HG02642 (cell line): Measurements from ENCODE around the gene C3orf22.

Source experiments
- ATAC-seq: cut with Tn5 transposase; IDR thresholded peaks from one replicate; pipeline ENCODE4 v1.9.1; 2021; ENCODE audit warnings: mild to moderate bottlenecking; ENCODE audit not compliant: unreplicated experiment, poor library complexity

The C3orf22 gene

GRCh38 chr3:126529585-126530170 is 29.1 kb downstream of the C3orf22 start:
- ATAC-seq, result no peak

GRCh38 chr3:126528800-126529541 is 29.8 kb downstream of the C3orf22 start:
- no peak for ATAC-seq

- no peak for ATAC-seq
Observed at GRCh38 chr3:126528419-126528799, 30.3 kb downstream of the C3orf22 start.

GRCh38 chr3:126527455-126528211 is 31.1 kb downstream of the C3orf22 start:
- no peak for ATAC-seq

- no peak for ATAC-seq
Observed at GRCh38 chr3:126527006-126527405, 31.7 kb downstream of the C3orf22 start.

- ATAC-seq, result no peak
Observed at GRCh38 chr3:126526668-126527005, 32.1 kb downstream of the C3orf22 start.

GRCh38 chr3:126525853-126526667 is 32.7 kb downstream of the C3orf22 start:
- no peak for ATAC-seq

- no peak for ATAC-seq
Observed at GRCh38 chr3:126525091-126525852, 33.5 kb downstream of the C3orf22 start.

- no peak for ATAC-seq
Observed at GRCh38 chr3:126524429-126524988, 34.2 kb downstream of the C3orf22 start.

GRCh38 chr3:126523745-126524428 is 34.8 kb downstream of the C3orf22 start, which contains the start of gene CHST13:
CHST13 (plus strand) TSS chr3:126524155; CDS start chr3:126524333, 178 bp downstream.
- ATAC-seq, result no peak

- no peak for ATAC-seq
Observed at GRCh38 chr3:126522363-126522788, 36.4 kb downstream of the C3orf22 start.

GRCh38 chr3:126521122-126521891 is 37.4 kb downstream of the C3orf22 start:
- no peak for ATAC-seq

- ATAC-seq, result no peak
Observed at GRCh38 chr3:126519506-126520455, 39.0 kb downstream of the C3orf22 start.

- ATAC-seq, result no peak
Observed at GRCh38 chr3:126518779-126519177, 40.0 kb downstream of the C3orf22 start.

GRCh38 chr3:126517986-126518778 is 40.5 kb downstream of the C3orf22 start:
- no peak for ATAC-seq

GRCh38 chr3:126517291-126517951 is 41.3 kb downstream of the C3orf22 start, which contains the start of gene UROC1:
UROC1 (minus strand) TSS chr3:126517773; CDS start chr3:126517719, 54 bp downstream.
- no peak for ATAC-seq
